B cell (primary cell): ENCODE measurements around the gene PRPSAP1.

Experiments used
- CTCF ChIP-seq: fragments of 200-600 bp; IDR thresholded peaks from one replicate; pipeline ENCODE4 v1.8.0; 2022; ENCODE audit warnings: antibody characterized with exemption, mild to moderate bottlenecking
- EZH2 ChIP-seq: IDR thresholded peaks from 2 replicates; pipeline ENCODE4 v1.6.1; 2012; ENCODE audit warnings: borderline replicate concordance, low read depth, mild to moderate bottlenecking, moderate library complexity, low read length; ENCODE audit not compliant: insufficient read depth, poor library complexity, severe bottlenecking

- no peak for TF ChIP-seq CTCF
- TF ChIP-seq EZH2, result no peak
These were observed 82.7 kb downstream of the PRPSAP1 start for GRCh38 chr17:76270770-76271668.
